Activated naive CD4-positive, alpha-beta T cell treated with Interleukin-2 at 50 U/mL for 16 hours (primary cell): Measurements from ENCODE around the gene AHNAK2.
"Not testable (repeated sequence)": the region's sequence is repeated elsewhere in the genome, so short reads cannot be mapped to it uniquely, and the experiment has no call there.

ENCODE experiments used
- DNase-seq: peaks from one replicate; pipeline ENCODE4 v3.0.0-alpha.2; 2020

AHNAK2 gene

GRCh38 chr14:104895207-104895785 lies 82.9 kb downstream of the AHNAK2 start:
- DNase-seq: no peak

GRCh38 chr14:104894331-104895206 lies 83.6 kb downstream of the AHNAK2 start:
- DNase-seq: no peak

- DNase-seq: no peak
Measured at GRCh38 chr14:104893435-104894207, 84.6 kb downstream of the AHNAK2 start.

GRCh38 chr14:104892531-104893434 lies 85.4 kb downstream of the AHNAK2 start:
- no peak for DNase-seq

GRCh38 chr14:104891664-104892530 lies 86.3 kb downstream of the AHNAK2 start:
- no peak for DNase-seq

GRCh38 chr14:104891121-104891551 lies 87.0 kb downstream of the AHNAK2 start:
- no peak for DNase-seq

GRCh38 chr14:104890292-104890691 lies 87.9 kb downstream of the AHNAK2 start:
- DNase-seq: not testable (repeated sequence)

- DNase-seq: no peak
Measured at GRCh38 chr14:104889375-104889757, 88.8 kb downstream of the AHNAK2 start.

- no peak for DNase-seq
Measured at GRCh38 chr14:104888489-104889374, 89.4 kb downstream of the AHNAK2 start.

GRCh38 chr14:104887623-104888488 lies 90.3 kb downstream of the AHNAK2 start:
- no peak for DNase-seq
